Fibroblast of mammary gland (primary cell): ENCODE data around the gene UBE2S.

ENCODE experiments used
- DNase-seq: peaks from one replicate; pipeline ENCODE4 v3.0.0-alpha.2; 2010; ENCODE audit warnings: low read depth
- H3K4me3 ChIP-seq: 2 replicates; pipeline ENCODE4 v1.5.1; 2011; ENCODE audit warnings: low read depth, mild to moderate bottlenecking, low read length, moderate library complexity; ENCODE audit not compliant: control insufficient read depth
- TF ChIP-seq, protein P1 (sequence below): conservative IDR thresholded peaks from 2 replicates; pipeline ENCODE4 v1.5.1; 2011; ENCODE audit warnings: low read depth, low read length, inconsistent platforms; ENCODE audit not compliant: control insufficient read depth, insufficient read depth

The UBE2S gene

DNA sequence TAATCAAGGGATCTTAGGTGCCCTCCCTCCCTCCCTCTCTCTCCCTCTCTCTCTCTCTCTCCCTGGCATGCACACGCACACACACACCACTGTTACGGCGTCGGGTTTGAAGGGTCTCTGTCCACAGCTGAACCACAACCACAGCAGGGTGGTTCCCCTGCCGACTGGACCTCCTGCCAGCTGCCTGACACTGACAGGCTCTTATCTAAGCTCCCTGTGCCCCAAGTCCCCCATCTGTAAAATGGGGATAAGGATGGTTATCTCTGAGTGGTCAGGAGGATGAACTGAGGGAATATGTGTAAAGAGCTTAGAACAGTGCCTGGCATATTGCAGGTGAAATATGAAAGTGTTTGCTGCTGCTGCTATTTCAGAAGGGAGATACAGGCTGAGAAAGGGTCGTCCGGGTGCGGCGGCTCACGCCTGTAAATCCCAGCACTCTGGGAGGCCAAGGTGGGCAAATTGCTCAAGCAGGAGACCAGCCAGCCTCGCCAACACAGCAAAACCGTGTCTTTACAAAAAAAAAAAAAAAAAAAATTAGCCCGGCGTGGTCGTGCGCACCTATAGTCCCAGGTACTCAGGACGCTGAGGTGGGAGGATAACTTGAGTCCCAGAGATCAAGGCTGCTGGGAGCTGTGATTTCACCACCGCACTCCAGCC, 36.4 kb upstream of the UBE2S start:
- DNase-seq, result no peak
- no peak overlapping the region for H3K4me3 ChIP-seq
- TF ChIP-seq, protein P1, sequence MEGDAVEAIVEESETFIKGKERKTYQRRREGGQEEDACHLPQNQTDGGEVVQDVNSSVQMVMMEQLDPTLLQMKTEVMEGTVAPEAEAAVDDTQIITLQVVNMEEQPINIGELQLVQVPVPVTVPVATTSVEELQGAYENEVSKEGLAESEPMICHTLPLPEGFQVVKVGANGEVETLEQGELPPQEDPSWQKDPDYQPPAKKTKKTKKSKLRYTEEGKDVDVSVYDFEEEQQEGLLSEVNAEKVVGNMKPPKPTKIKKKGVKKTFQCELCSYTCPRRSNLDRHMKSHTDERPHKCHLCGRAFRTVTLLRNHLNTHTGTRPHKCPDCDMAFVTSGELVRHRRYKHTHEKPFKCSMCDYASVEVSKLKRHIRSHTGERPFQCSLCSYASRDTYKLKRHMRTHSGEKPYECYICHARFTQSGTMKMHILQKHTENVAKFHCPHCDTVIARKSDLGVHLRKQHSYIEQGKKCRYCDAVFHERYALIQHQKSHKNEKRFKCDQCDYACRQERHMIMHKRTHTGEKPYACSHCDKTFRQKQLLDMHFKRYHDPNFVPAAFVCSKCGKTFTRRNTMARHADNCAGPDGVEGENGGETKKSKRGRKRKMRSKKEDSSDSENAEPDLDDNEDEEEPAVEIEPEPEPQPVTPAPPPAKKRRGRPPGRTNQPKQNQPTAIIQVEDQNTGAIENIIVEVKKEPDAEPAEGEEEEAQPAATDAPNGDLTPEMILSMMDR, result no peak

DNA sequence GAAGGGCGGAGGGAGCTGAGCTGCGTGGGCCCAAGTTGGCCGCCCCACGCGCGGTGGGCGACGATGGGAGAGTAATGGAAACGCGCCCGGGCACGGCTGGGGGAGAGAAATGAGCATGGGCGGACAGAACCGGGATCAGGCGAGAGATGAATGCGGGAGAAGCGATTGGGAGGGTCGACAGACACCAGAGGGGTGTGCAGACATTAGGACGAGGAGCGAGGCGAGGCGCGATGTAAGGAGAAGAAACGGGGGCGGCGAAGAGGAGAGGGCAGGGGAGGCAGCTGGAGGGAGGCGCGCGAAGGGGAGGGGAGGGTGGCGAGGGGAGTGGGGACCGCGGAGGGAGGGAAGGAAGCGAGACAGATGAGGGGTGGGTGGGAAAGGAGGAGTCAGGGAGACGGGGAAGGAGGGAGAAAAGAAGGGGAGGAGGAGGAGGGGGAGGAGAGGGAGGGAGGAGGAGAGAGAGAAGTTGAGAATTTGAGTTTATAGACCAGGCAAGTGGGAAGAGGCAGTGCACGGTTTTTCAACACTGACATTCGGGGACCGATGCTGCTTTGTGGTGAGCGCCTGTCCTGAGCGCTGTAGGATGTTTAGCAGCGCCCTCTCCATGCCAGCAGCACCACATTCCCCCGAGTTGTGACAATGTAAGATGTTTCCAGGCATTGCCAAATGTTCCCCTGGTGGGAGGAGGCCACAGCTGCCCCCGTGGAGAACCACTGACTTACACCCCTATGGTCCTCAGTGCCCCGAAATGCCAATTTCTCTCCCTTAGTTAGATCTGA, 35.6 kb upstream of the UBE2S start, which contains the start of gene SHISA7:
Gene SHISA7, minus strand, starts transcription at position 256 of the 779 bp plus-strand sequence. CDS start 437 bp downstream, outside the sequence.
- no peak within 1 kb of the TSS for H3K4me3 ChIP-seq
- TF ChIP-seq, protein P1, result no peak
- DNase-seq, result no peak

DNA sequence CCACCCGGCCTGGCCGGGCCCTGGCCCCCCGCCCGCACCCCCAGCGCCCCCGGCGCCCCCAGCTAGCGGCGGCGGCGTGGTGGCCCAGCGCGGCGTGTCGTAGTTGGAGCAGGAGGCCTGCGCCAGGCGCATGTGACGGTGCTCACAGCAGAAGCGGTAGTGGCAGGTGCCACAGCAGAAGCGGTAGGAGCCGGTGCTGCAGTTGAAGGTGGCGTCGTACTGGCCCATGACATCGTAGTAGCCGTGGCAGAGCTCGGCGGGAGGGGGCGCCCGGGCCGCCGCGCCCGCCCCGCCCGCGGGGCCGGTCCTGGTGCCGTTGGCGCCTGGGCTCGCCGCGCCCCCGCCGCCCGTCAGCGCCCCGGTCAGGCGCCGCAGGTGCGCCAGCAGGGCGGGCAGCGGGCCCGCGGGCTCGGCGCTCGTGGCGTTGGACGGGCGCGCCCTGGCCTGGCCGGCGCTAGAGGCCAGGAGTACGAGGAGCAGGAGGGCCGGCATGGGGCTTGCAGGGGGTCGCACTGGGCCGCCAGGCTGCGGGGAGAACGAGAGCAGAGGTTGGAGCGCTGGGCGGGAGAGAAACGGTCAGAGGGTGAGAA, 34.9 kb upstream of the UBE2S start:
- no peak overlapping the region for H3K4me3 ChIP-seq
- DNase-seq, result no peak
- TF ChIP-seq, protein P1, result no peak

DNA sequence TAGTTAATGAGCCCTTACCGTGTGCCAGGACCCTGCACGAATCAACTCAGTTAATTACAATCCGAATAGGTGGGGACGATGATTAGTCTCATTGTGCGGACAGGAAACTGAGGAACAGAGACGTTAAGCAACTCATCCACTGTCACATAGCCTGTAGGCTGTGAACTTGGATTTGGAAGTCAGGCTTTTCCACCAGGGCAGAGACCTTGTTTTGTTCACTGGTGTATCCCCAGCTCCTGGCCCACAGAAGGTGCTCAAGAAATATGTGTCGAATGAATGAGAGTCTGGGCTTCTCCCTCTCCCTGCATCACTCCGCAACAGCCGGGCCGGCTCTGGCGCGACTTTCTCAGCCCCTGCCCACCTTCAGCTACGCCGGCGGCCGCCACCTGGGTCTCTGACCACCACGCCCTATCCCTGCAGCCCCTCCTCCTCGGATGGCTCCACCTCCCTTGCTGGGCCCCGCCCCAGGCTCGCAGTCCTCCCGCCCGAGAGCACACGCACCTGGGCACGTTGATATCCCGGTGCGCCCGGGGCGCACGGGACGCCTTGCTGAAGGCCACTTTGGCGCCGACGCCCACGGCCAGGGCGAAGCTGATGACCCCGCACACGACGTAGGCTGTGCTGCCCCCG, 34.2 kb upstream of the UBE2S start:
- TF ChIP-seq, protein P1, result no peak
- H3K4me3 ChIP-seq, result no peak overlapping the region
- DNase-seq, result no peak

DNA sequence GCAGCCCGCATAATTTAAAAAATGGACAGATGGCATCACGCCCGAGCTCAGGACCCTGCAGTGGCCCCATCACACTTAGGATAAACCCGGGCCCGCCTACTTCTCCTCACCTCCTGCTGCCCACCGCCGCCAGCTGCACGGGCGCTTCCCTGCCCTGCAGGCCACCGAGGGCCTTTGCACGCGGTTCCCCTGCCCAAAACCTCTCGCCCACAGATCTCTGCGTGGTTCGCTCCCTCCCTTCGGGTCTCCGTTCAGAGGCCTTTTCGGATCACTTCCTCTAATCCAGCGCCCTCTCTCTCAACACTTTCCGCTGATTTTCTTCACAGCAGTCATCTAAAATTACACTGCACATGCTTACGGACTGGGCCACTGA, 33.7 kb upstream of the UBE2S start:
- TF ChIP-seq, protein P1, result no peak
- no peak for DNase-seq
- H3K4me3 ChIP-seq, result no peak overlapping the region

DNA sequence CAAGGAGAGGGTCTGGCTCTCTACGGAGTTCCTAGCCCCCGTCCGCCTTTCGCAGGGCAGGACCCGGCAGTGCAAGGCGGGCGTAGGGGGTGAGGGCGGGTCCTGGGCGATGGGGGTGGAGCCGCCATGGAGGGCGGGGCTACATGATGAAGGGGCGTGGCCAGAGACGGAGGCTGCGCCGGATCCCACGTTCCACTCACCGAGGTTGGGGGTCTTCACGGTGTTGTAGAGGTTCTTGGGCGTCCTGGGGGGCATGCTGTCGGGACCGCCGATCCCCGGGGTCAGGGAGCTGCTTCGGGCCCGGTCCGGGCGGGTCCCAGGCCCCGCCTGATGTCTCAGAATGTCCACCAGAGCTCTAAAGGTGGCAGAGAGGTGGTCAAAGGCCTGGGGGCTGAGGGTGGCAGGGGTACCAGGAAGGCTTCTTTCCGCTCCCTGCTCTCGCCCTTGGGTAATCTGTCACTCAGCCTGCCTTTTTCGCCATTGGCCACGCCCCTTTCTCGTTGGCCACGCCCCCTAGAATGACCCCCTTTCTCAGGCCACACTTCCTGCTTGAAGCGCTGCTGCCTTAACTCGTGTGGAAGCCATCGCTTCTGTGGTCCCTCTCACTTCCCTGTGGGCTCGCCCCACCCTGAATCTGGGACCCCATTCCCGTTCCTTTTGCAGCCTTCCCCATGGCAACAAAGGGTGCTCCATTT, 33.0 kb upstream of the UBE2S start:
- no peak for DNase-seq
- TF ChIP-seq, protein P1, result no peak
- no peak overlapping the region for H3K4me3 ChIP-seq
